K562 (cell line): ENCODE results near the gene ERCC2. TPM values are rescaled to one million over a fixed set of nuclear protein-coding genes. Genes with fewer than 3 reads are reported as not detected.

Experiments used
- ADNP ChIP-seq: fragments of 200-800 bp; sonication (Bioruptor generic); IDR thresholded peaks from 2 replicates; pipeline ENCODE4 v1.6.1; 2016; ENCODE audit warnings: missing genetic modification characterization, missing compliant biosample characterization
- ASH1L ChIP-seq: fragments of 450-650 bp; IDR thresholded peaks from 2 replicates; pipeline ENCODE4 v1.6.1; 2018; ENCODE audit warnings: borderline replicate concordance, mild to moderate bottlenecking, low read depth; ENCODE audit not compliant: partially characterized antibody
- CBFA2T2 ChIP-seq: fragments of 450-650 bp; conservative IDR thresholded peaks from 2 replicates; pipeline ENCODE4 v1.6.1; 2017; ENCODE audit warnings: mild to moderate bottlenecking
- GABPA ChIP-seq: fragments of 200-800 bp; sonication (Bioruptor generic); conservative IDR thresholded peaks from 2 replicates; pipeline ENCODE4 v1.6.1; 2016; ENCODE audit warnings: low read depth, missing genetic modification characterization, missing compliant biosample characterization
- GATAD2B ChIP-seq: fragments of 450-650 bp; IDR thresholded peaks from 2 replicates; pipeline ENCODE4 v1.6.1; 2017; ENCODE audit warnings: mild to moderate bottlenecking, borderline replicate concordance
- JUN ChIP-seq, 2 experiments: sonication (generic) in 1 of 2; formaldehyde crosslinking in 1 of 2; IDR thresholded peaks; 2 replicates each; pipeline versions ENCODE4 v1.6.1 to v1.8.0; 2012 to 2022; ENCODE audit warnings: borderline replicate concordance in 2 of 2, mild to moderate bottlenecking in 2 of 2, improper control_type of control experiment in 1 of 2, low read depth in 1 of 2, low read length in 1 of 2, missing genetic modification reagents in 1 of 2
- KLF13 ChIP-seq: fragments of 450-650 bp; IDR thresholded peaks from 2 replicates; pipeline ENCODE4 v1.6.1; 2016; ENCODE audit warnings: missing genetic modification characterization, low read depth, mild to moderate bottlenecking, missing compliant biosample characterization, moderate library complexity, borderline replicate concordance
- LARP7 ChIP-seq: fragments of 450-650 bp; IDR thresholded peaks from 2 replicates; pipeline ENCODE4 v1.6.1; 2016
- MYC ChIP-seq, 2 experiments: fragments of 250-450 bp in 1 of 2; sonication (Bioruptor Pico) in 1 of 2; IDR thresholded peaks; 2 replicates each; pipeline versions ENCODE4 v1.5.1 to v1.6.1; 2012 to 2021; ENCODE audit warnings: low read depth in 2 of 2, borderline replicate concordance in 1 of 2, improper control_type of control experiment in 1 of 2, low read length in 1 of 2, mild to moderate bottlenecking in 1 of 2, moderate library complexity in 1 of 2
- NFIC ChIP-seq: fragments of 450-650 bp; IDR thresholded peaks from 2 replicates; pipeline ENCODE4 v1.6.1; 2017; ENCODE audit warnings: mild to moderate bottlenecking, inconsistent platforms
- NR4A1 ChIP-seq, 2 experiments: fragments of 250-450 bp in 1 of 2; fragments of 450-650 bp in 1 of 2; sonication (Bioruptor Pico) in 1 of 2; IDR thresholded peaks; 2 replicates each; pipeline versions ENCODE4 v1.4.0 to v1.6.1; 2016 to 2020; ENCODE audit warnings: mild to moderate bottlenecking in 2 of 2, missing compliant biosample characterization in 1 of 2, missing genetic modification characterization in 1 of 2, moderate library complexity in 1 of 2
- NUFIP1 ChIP-seq: fragments of 450-650 bp; IDR thresholded peaks from 2 replicates; pipeline ENCODE4 v1.6.1; 2018; ENCODE audit not compliant: partially characterized antibody
- PCBP1 ChIP-seq: fragments of 200-400 bp; formaldehyde crosslinking; IDR thresholded peaks from 2 replicates; pipeline ENCODE4 v1.6.1; 2018; ENCODE audit warnings: mild to moderate bottlenecking, low read depth, low read length; ENCODE audit not compliant: poor library complexity, severe bottlenecking
- RBFOX2 ChIP-seq: fragments of 200-400 bp; formaldehyde crosslinking; IDR thresholded peaks from 2 replicates; pipeline ENCODE4 v1.6.1; 2017; ENCODE audit warnings: low read depth, mild to moderate bottlenecking, low read length, moderate library complexity
- RBM22 ChIP-seq: fragments of 200-400 bp; formaldehyde crosslinking; IDR thresholded peaks from 2 replicates; pipeline ENCODE4 v1.6.1; 2018; ENCODE audit warnings: low read length, low read depth; ENCODE audit not compliant: poor library complexity, severe bottlenecking
- RCOR1 ChIP-seq, 2 experiments: IDR thresholded peaks; 2 replicates each; pipeline ENCODE4 v1.6.1; 2012; ENCODE audit warnings: low read depth in 2 of 2, low read length in 2 of 2, borderline replicate concordance in 1 of 2, improper control_type of control experiment in 1 of 2
- SIRT6 ChIP-seq: IDR thresholded peaks from one replicate; pipeline ENCODE4 v1.6.1; 2012; ENCODE audit warnings: low read depth, mild to moderate bottlenecking, control low read depth, inconsistent platforms, low read length, moderate library complexity
- SMAD2 ChIP-seq: fragments of 150-350 bp; IDR thresholded peaks from 2 replicates; pipeline ENCODE4 v1.6.1; 2014; ENCODE audit warnings: low read depth, mild to moderate bottlenecking, low read length
- SP1 ChIP-seq: sonication (generic); formaldehyde crosslinking; IDR thresholded peaks from 2 replicates; pipeline ENCODE4 v1.8.1; 2022; ENCODE audit warnings: mild to moderate bottlenecking, missing genetic modification reagents
- SREBF1 ChIP-seq: fragments of 150-350 bp; IDR thresholded peaks from 2 replicates; pipeline ENCODE4 v1.6.1; 2014; ENCODE audit warnings: antibody characterized with exemption, low read depth, low read length, borderline replicate concordance
- TEAD2 ChIP-seq: fragments of 450-650 bp; IDR thresholded peaks from 2 replicates; pipeline ENCODE4 v1.6.1; 2016; ENCODE audit warnings: missing genetic modification characterization, control low read depth, missing compliant biosample characterization
- XRCC5 ChIP-seq: fragments of 200-400 bp; formaldehyde crosslinking; IDR thresholded peaks from 2 replicates; pipeline ENCODE4 v1.6.1; 2017; ENCODE audit warnings: low read depth, mild to moderate bottlenecking, low read length
- ZNF212 ChIP-seq: fragments of 450-650 bp; formaldehyde crosslinking; IDR thresholded peaks from 2 replicates; pipeline ENCODE4 v1.4.0; 2020; ENCODE audit warnings: mild to moderate bottlenecking
- ZNF274 ChIP-seq: IDR thresholded peaks from 2 replicates; pipeline ENCODE4 v1.6.1; 2011; ENCODE audit warnings: low read depth, mild to moderate bottlenecking, low read length, moderate library complexity, borderline replicate concordance
- ZNF77 ChIP-seq: fragments of 250-450 bp; sonication (Bioruptor Pico); IDR thresholded peaks from 2 replicates; pipeline ENCODE4 v1.5.0; 2020
- ZNF778 ChIP-seq: fragments of 450-650 bp; formaldehyde crosslinking; IDR thresholded peaks from 2 replicates; pipeline ENCODE4 v1.4.0; 2020; ENCODE audit warnings: mild to moderate bottlenecking, moderate library complexity
- polyA plus RNA-seq, 8 experiments: library from polyadenylated mRNA; depleted of rRNA in 4 of 8; stranded (reverse) in 5 of 8; unstranded in 3 of 8; fragments of >200 nt; fragmentation: Nextera tagmentation in 2 of 8; fragmentation: Illumina TruSeq in 1 of 8; extraction: Ambion mirVana in 2 of 8; extraction: Trizol in 1 of 8; gene quantifications; 2 replicates each; pipeline versions ENCODE4 v1.2.1 to v1.2.3, GENCODE V29; 2011 to 2014; ENCODE audit warnings: inconsistent platforms in 1 of 8, missing spikeins in 1 of 8
- total RNA-seq, 7 experiments: library from RNA; depleted of rRNA in 6 of 7; stranded (reverse); fragments of >200 nt in 6 of 7; fragmentation: Illumina TruSeq in 2 of 7; extraction: Trizol in 2 of 7; gene quantifications; 2 replicates each; pipeline versions ENCODE4 v1.2.1 to v1.2.3, GENCODE V29; 2011 to 2021; ENCODE audit warnings: low replicate concordance in 1 of 7
- TF ChIP-seq, protein P1 (sequence below): sonication (generic); formaldehyde crosslinking; IDR thresholded peaks from 2 replicates; pipeline ENCODE4 v1.8.1; 2023; ENCODE audit warnings: mild to moderate bottlenecking, missing genetic modification reagents, moderate library complexity

ERCC2 gene
- total and polyA plus RNA-seq, 9 of the 15 experiments (the other 6 are each of a cell fraction or from before 2014, with no cell fraction given), result 2.2 to 55.9 (median 23.4) TPM

DNA sequence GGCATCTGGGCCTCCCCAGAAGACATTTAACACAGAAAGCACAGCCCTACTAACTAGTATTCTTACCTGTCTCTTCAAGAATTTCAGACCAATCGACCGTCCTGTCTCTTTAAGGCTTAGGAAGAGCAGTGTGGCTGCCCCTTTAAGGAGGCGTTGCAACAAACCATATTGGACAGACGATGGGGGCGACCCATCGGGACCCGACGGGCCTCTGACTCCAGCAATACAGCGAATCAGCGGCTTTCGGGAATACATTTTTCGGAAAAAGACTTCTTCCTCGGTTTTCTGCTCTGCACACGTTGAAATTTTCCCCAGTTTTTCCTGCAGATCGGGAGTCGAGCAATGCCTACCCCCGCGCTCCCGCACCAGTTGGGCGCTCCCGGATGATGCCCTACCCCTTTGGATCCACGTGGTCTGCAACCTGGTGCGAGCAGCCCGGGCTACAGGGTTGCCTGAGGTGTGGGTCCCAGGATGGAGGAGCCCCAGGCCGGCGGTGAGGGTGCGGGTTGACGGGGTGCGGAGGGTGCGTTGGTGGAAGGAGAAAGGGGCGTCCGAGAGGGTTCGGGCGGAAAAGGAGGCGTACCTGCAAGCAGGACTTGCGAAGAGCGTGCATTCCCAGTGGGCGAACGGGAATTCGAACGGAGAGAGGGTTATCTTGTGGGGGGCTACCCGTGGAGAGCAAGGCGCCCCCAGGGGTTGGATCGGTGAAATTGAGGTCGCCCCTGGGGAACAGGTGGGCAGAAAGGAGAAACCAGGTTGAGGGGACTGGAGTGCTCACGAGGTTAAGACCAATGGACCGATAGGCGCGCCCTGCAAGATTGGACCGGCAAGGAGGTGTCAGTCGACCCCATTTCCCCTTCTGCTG is 36.1 kb upstream of the ERCC2 start, which contains the start of gene POLR1G (continued):
- TF ChIP-seq JUN (IDR thresholded peaks at IDR 0.05; ENCODE audit: borderline replicate concordance, low read depth, low read length) (peak; percentile 63; the same call in 1 of the 2 replicates), JUN (CRISPR knock-in tag; IDR thresholded peaks at IDR 0.05; ENCODE audit: borderline replicate concordance) (no peak), PCBP1 (peak; percentile 65), ZNF212 (CRISPR knock-in tag) (no peak), XRCC5 (peak; percentile 83; the same call in 1 of the 2 replicates), NR4A1 (CRISPR knock-in tag; IDR thresholded peaks at IDR 0.05) (no peak), NR4A1 (tag; IDR thresholded peaks at IDR 0.05) (no peak), NUFIP1 (peak; percentile 92), SP1 (CRISPR knock-in tag) (peak; percentile 93), SREBF1 (peak; percentile 81; the same call in 1 of the 2 replicates), ASH1L (peak; percentile 93), GATAD2B (no peak), CBFA2T2 (0 out of 2 replicates have a peak, but pooled peaks have one; percentile 7), SMAD2 (no peak), MYC (IDR thresholded peaks at IDR 0.05; ENCODE audit: low read depth, low read length) (peak; percentile 92), MYC (CRISPR knock-in tag; IDR thresholded peaks at IDR 0.05; ENCODE audit: borderline replicate concordance, low read depth) (peak; percentile 85; the same call in 1 of the 2 replicates), LARP7 (peak; percentile 31; the same call in 1 of the 2 replicates), TEAD2 (tag) (no peak), ZNF778 (CRISPR knock-in tag) (no peak), KLF13 (peak; percentile 90), RBFOX2 (peak; percentile 74), ADNP (tag) (no peak), GABPA (tag) (peak; percentile 57; the same call in 1 of the 2 replicates), RCOR1 (IDR thresholded peaks at IDR 0.05; ENCODE audit: borderline replicate concordance in 1 of 2, low read depth in 2 of 2, low read length in 2 of 2) (0 out of 4 replicates have a peak, but pooled peaks of 1 of the 2 experiments have one; percentile 30), NFIC (peak; percentile 37; the same call in 1 of the 2 replicates), ZNF274 (no peak), ZNF77 (CRISPR knock-in tag) (no peak), RBM22 (peak; percentile 80), SIRT6 (no peak)
- TF ChIP-seq, protein P1, sequence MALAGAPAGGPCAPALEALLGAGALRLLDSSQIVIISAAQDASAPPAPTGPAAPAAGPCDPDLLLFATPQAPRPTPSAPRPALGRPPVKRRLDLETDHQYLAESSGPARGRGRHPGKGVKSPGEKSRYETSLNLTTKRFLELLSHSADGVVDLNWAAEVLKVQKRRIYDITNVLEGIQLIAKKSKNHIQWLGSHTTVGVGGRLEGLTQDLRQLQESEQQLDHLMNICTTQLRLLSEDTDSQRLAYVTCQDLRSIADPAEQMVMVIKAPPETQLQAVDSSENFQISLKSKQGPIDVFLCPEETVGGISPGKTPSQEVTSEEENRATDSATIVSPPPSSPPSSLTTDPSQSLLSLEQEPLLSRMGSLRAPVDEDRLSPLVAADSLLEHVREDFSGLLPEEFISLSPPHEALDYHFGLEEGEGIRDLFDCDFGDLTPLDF (CRISPR knock-in tag), result peak; percentile 38; the same call in 1 of the 2 replicates
